IMR-90 (cell line): Measurements from ENCODE around the gene TTL.
"Not testable (repeated sequence)": the region's sequence is repeated elsewhere in the genome, so short reads cannot be mapped to it uniquely, and the experiment has no call there.

ENCODE experiments used
- BHLHE40 ChIP-seq: fragments of 150-350 bp; IDR thresholded peaks from 2 replicates; pipeline ENCODE4 v1.6.1; 2016; ENCODE audit warnings: mild to moderate bottlenecking, low read depth, low read length
- CEBPB ChIP-seq: IDR thresholded peaks from 2 replicates; pipeline ENCODE4 v1.6.1; 2012; ENCODE audit warnings: low read depth, low read length, improper control_type of control experiment
- CTCF ChIP-seq: conservative IDR thresholded peaks from 2 replicates; pipeline ENCODE4 v1.5.1; 2012; ENCODE audit warnings: mild to moderate bottlenecking, low read depth, low read length, improper control_type of control experiment
- ELK1 ChIP-seq: fragments of 150-350 bp; IDR thresholded peaks from 2 replicates; pipeline ENCODE4 v1.6.1; 2016; ENCODE audit warnings: low read depth, mild to moderate bottlenecking, low read length, moderate library complexity, borderline replicate concordance
- FOS ChIP-seq: fragments of 150-350 bp; IDR thresholded peaks from 2 replicates; pipeline ENCODE4 v1.6.1; 2016; ENCODE audit warnings: low read depth, low read length
- MAFK ChIP-seq: IDR thresholded peaks from 2 replicates; pipeline ENCODE4 v1.6.1; 2012; ENCODE audit warnings: low read depth, low read length, improper control_type of control experiment
- POLR2A ChIP-seq: IDR thresholded peaks from 2 replicates; pipeline ENCODE4 v1.6.1; 2012; ENCODE audit warnings: mild to moderate bottlenecking, low read depth, low read length
- RAD21 ChIP-seq: IDR thresholded peaks from 2 replicates; pipeline ENCODE4 v1.6.1; 2012; ENCODE audit warnings: low read length, improper control_type of control experiment
- SMC3 ChIP-seq: fragments of 150-350 bp; IDR thresholded peaks from 2 replicates; pipeline ENCODE4 v1.6.1; 2016; ENCODE audit warnings: low read depth, mild to moderate bottlenecking, antibody characterized with exemption, low read length, moderate library complexity
- USF2 ChIP-seq: fragments of 150-350 bp; IDR thresholded peaks from 2 replicates; pipeline ENCODE4 v1.6.1; 2017; ENCODE audit warnings: mild to moderate bottlenecking, antibody characterized with exemption, low read length, low read depth

GRCh38 chr2:112536665-112537064, 54.7 kb downstream of the TTL start:
- TF ChIP-seq CEBPB, CTCF, FOS, POLR2A, USF2, BHLHE40, RAD21, MAFK, SMC3, ELK1: not testable (repeated sequence)
